ENCODE results near the gene HMCN2.

HMCN2 gene

GRCh38 chr9:130470950-130471349 is 205.4 kb downstream of the HMCN2 start:
- no peak for DNase-seq (ENCODE audit: low read depth in 2 of 2)

- no peak for DNase-seq (ENCODE audit: low read depth in 2 of 2)
Observed at GRCh38 chr9:130471411-130472183, 206.0 kb downstream of the HMCN2 start.

GRCh38 chr9:130472184-130472705 is 206.7 kb downstream of the HMCN2 start:
- no peak for DNase-seq (ENCODE audit: low read depth in 2 of 2)

- no peak for DNase-seq (ENCODE audit: low read depth in 2 of 2)
Observed at GRCh38 chr9:130473009-130473408, 207.4 kb downstream of the HMCN2 start.

- no peak for DNase-seq (ENCODE audit: low read depth in 2 of 2)
Observed at GRCh38 chr9:130473566-130473965, 208.0 kb downstream of the HMCN2 start.

GRCh38 chr9:130474106-130474505 is 208.5 kb downstream of the HMCN2 start:
- no peak for DNase-seq (ENCODE audit: low read depth in 2 of 2)

GRCh38 chr9:130476151-130476730 is 210.7 kb downstream of the HMCN2 start:
- DNase-seq (ENCODE audit: low read depth in 2 of 2): no peak

GRCh38 chr9:130477564-130477963 is 212.0 kb downstream of the HMCN2 start:
- DNase-seq (ENCODE audit: low read depth in 2 of 2): no peak

- DNase-seq (ENCODE audit: low read depth in 2 of 2): no peak
Observed at GRCh38 chr9:130478152-130478551, 212.6 kb downstream of the HMCN2 start.

GRCh38 chr9:130478736-130479575 is 213.4 kb downstream of the HMCN2 start:
- DNase-seq (ENCODE audit: low read depth in 2 of 2): no peak

- DNase-seq (ENCODE audit: low read depth in 2 of 2): no peak
Observed at GRCh38 chr9:130479587-130479986, 214.0 kb downstream of the HMCN2 start.

- DNase-seq (ENCODE audit: low read depth in 2 of 2): no peak
Observed at GRCh38 chr9:130480673-130481072, 215.1 kb downstream of the HMCN2 start.

- DNase-seq (ENCODE audit: low read depth in 2 of 2): no peak
Observed at GRCh38 chr9:130482463-130482862, 216.9 kb downstream of the HMCN2 start.

- DNase-seq (ENCODE audit: low read depth in 2 of 2): no peak
Observed at GRCh38 chr9:130483371-130483971, 217.9 kb downstream of the HMCN2 start.

Measured in stimulated activated CD4-positive, alpha-beta T cell treated with anti-CD3 and anti-CD28 coated beads, Interleukin-12 subunit alpha, Interleukin-12 subunit beta, amount 100 ng/mL, for 24 hours (primary cell).